ENCODE measurements around the gene SPRR2E.

DNA sequence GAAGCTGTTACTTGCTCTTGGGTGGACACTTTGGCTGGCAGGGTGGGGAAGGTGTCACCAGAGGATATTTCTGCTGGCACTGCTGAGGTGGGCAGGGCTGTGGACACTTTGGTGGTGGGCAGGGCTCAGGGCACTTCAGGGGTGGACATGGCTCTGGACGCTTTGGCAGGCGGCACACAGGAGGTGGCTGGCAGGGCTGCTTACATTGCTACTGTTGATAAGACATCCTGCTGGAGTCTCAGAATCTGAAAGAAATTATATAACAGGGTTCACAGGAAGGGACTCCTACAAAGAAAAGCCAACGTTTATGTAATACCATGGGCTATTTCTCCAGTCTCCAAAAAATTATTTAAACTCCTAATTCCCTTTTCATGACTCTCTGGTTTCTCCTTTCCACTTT is 46.2 kb upstream of the SPRR2E start:
- TF ChIP-seq, protein P1, sequence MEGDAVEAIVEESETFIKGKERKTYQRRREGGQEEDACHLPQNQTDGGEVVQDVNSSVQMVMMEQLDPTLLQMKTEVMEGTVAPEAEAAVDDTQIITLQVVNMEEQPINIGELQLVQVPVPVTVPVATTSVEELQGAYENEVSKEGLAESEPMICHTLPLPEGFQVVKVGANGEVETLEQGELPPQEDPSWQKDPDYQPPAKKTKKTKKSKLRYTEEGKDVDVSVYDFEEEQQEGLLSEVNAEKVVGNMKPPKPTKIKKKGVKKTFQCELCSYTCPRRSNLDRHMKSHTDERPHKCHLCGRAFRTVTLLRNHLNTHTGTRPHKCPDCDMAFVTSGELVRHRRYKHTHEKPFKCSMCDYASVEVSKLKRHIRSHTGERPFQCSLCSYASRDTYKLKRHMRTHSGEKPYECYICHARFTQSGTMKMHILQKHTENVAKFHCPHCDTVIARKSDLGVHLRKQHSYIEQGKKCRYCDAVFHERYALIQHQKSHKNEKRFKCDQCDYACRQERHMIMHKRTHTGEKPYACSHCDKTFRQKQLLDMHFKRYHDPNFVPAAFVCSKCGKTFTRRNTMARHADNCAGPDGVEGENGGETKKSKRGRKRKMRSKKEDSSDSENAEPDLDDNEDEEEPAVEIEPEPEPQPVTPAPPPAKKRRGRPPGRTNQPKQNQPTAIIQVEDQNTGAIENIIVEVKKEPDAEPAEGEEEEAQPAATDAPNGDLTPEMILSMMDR (IDR thresholded peaks at IDR 0.05; ENCODE audit: low read length), result no peak
- TF ChIP-seq EZH2 (optimal IDR thresholded peaks at IDR 0.05; ENCODE audit: low read depth, low read length) (no peak), EZH2phosphoT487 (IDR thresholded peaks at IDR 0.05; ENCODE audit: low read length) (no peak)

Measured in MM.1S (cell line).